ENCODE measurements around the gene BNIP5.
A peak's percentile ranks its signal among the peaks of the same experiment; 100 is the strongest.

The BNIP5 gene

GRCh38 chr6:36336779-36337241, at the start of gene BNIP5:
BNIP5 (minus strand) TSS chr6:36336888; CDS start chr6:36330690, 6,198 bp downstream.
- DNase-seq = no peak

GRCh38 chr6:36384095-36384494, 47.4 kb upstream of the BNIP5 start:
- DNase-seq = no peak

- DNase-seq = no peak
These were observed 46.9 kb upstream of the BNIP5 start for GRCh38 chr6:36383606-36384005.

GRCh38 chr6:36382976-36383375, 46.3 kb upstream of the BNIP5 start:
- no peak for DNase-seq

- no peak for DNase-seq
These were observed 45.1 kb upstream of the BNIP5 start for GRCh38 chr6:36381502-36382389.

- no peak for DNase-seq
These were observed 43.5 kb upstream of the BNIP5 start for GRCh38 chr6:36380166-36380565.

- DNase-seq = no peak
These were observed 42.2 kb upstream of the BNIP5 start for GRCh38 chr6:36378936-36379335.

GRCh38 chr6:36378243-36378920, 41.7 kb upstream of the BNIP5 start:
- no peak for DNase-seq

GRCh38 chr6:36377594-36377993, 40.9 kb upstream of the BNIP5 start:
- DNase-seq = no peak

- no peak for DNase-seq
These were observed 40.1 kb upstream of the BNIP5 start for GRCh38 chr6:36376742-36377141.

- no peak for DNase-seq
These were observed 39.5 kb upstream of the BNIP5 start for GRCh38 chr6:36376183-36376582.

- DNase-seq = no peak
These were observed 39.0 kb upstream of the BNIP5 start for GRCh38 chr6:36375644-36376155.

- no peak for DNase-seq
These were observed 38.3 kb upstream of the BNIP5 start for GRCh38 chr6:36374972-36375371.

- DNase-seq = no peak
These were observed 37.5 kb upstream of the BNIP5 start for GRCh38 chr6:36374194-36374593.

GRCh38 chr6:36373368-36374019, 36.8 kb upstream of the BNIP5 start:
- no peak for DNase-seq

- DNase-seq = no peak
These were observed 35.4 kb upstream of the BNIP5 start for GRCh38 chr6:36372088-36372487.

- DNase-seq = no peak
These were observed 34.5 kb upstream of the BNIP5 start for GRCh38 chr6:36371211-36371610.

- no peak for DNase-seq
These were observed 34.0 kb upstream of the BNIP5 start for GRCh38 chr6:36370638-36371037.

- DNase-seq = peak; percentile 44
These were observed 32.5 kb upstream of the BNIP5 start for GRCh38 chr6:36368921-36369865.

GRCh38 chr6:36368421-36368820, 31.7 kb upstream of the BNIP5 start:
- no peak for DNase-seq

GRCh38 chr6:36367743-36368142, 31.1 kb upstream of the BNIP5 start:
- DNase-seq = no peak

All from SHP77 (cell line).